WTC11 (cell line): ENCODE data around the gene SMAD5. TPM values are rescaled to one million over a fixed set of nuclear protein-coding genes. Genes with fewer than 3 reads are reported as not detected.

Experiments used
- ATAC-seq: fragments of 200-7000 bp; cut with Tn5 transposase; 2 replicates; pipeline ENCODE4 v1.10.0; 2021; ENCODE audit warnings: mild to moderate bottlenecking, moderate library complexity
- CTCF ChIA-PET: fragments of 300-600 bp; sonication (Branson Sonifier 250); formaldehyde crosslinking; loops from one replicate; lab custom pipeline; 2021; ENCODE audit warnings: antibody characterized with exemption; lab: Charles Lee
- POLR2A ChIA-PET: fragments of 350-600 bp; sonication (Branson Sonifier 250); formaldehyde crosslinking; loops from one replicate; lab custom pipeline; 2021; ENCODE audit warnings: antibody characterized with exemption; lab: Charles Lee
- DNase-seq: peaks from one replicate; pipeline ENCODE4 v3.0.0; 2021; ENCODE audit warnings: low spot score
- H3K27ac Mint-ChIP-seq: 2 replicates; pipeline ENCODE4 v1.8.0; 2021; ENCODE audit warnings: mixed read lengths
- H3K27me3 Mint-ChIP-seq: 2 replicates; pipeline ENCODE4 v1.8.0; 2021; ENCODE audit warnings: low read depth, mild to moderate bottlenecking, moderate library complexity, mixed read lengths
- H3K36me3 Mint-ChIP-seq: 2 replicates; pipeline ENCODE4 v1.8.0; 2021; ENCODE audit warnings: mixed read lengths
- H3K4me1 Mint-ChIP-seq: 2 replicates; pipeline ENCODE4 v1.8.0; 2022; ENCODE audit warnings: mixed read lengths
- H3K4me3 Mint-ChIP-seq: 2 replicates; pipeline ENCODE4 v1.8.0; 2021; ENCODE audit warnings: mild to moderate bottlenecking, moderate library complexity, mixed read lengths
- H3K9me3 Mint-ChIP-seq: 2 replicates; pipeline ENCODE4 v1.8.0; 2021; ENCODE audit warnings: mixed read lengths
- ATF1 ChIP-seq: sonication (generic); formaldehyde crosslinking; IDR thresholded peaks from 2 replicates; pipeline ENCODE4 v1.8.1; 2023; ENCODE audit warnings: mild to moderate bottlenecking, moderate library complexity, missing genetic modification reagents
- JAZF1 ChIP-seq: fragments of 250-450 bp; sonication (Bioruptor Pico); IDR thresholded peaks from 2 replicates; pipeline ENCODE4 v1.9.0; 2021; ENCODE audit warnings: moderate library complexity, mild to moderate bottlenecking, inconsistent platforms
- NR1H2 ChIP-seq: sonication (generic); formaldehyde crosslinking; IDR thresholded peaks from 2 replicates; pipeline ENCODE4 v1.9.0; 2021; ENCODE audit warnings: mild to moderate bottlenecking, moderate library complexity, missing genetic modification reagents
- SMAD4 ChIP-seq: sonication (generic); formaldehyde crosslinking; IDR thresholded peaks from 2 replicates; pipeline ENCODE4 v1.8.0; 2022; ENCODE audit warnings: mild to moderate bottlenecking, missing genetic modification reagents
- ZNF317 ChIP-seq: sonication (generic); formaldehyde crosslinking; IDR thresholded peaks from 2 replicates; pipeline ENCODE4 v1.8.1; 2023; ENCODE audit warnings: low read depth, mild to moderate bottlenecking, moderate library complexity, missing genetic modification reagents, borderline replicate concordance
- total RNA-seq: library from RNA; stranded (reverse); gene quantifications from 3 replicates; pipeline ENCODE4 v1.2.3, GENCODE V29; 2021
- TF ChIP-seq, protein P1 (sequence below): sonication (generic); formaldehyde crosslinking; IDR thresholded peaks from 2 replicates; pipeline ENCODE4 v1.8.0; 2023; ENCODE audit warnings: mild to moderate bottlenecking, missing genetic modification reagents
- TF ChIP-seq, protein P2 (sequence below): sonication (generic); formaldehyde crosslinking; IDR thresholded peaks from 2 replicates; pipeline ENCODE4 v1.8.0; 2022; ENCODE audit warnings: missing genetic modification reagents
- TF ChIP-seq, protein P3 (sequence below): sonication (generic); formaldehyde crosslinking; IDR thresholded peaks from 2 replicates; pipeline ENCODE4 v1.8.0; 2022; ENCODE audit warnings: mild to moderate bottlenecking, missing genetic modification reagents
- TF ChIP-seq, protein P4 (sequence below): sonication (generic); formaldehyde crosslinking; IDR thresholded peaks from 2 replicates; pipeline ENCODE4 v1.8.1; 2023; ENCODE audit warnings: mild to moderate bottlenecking, missing genetic modification reagents

The SMAD5 gene
- total RNA-seq, 1 experiment from 2014 or later, result 65.2 TPM

DNA sequence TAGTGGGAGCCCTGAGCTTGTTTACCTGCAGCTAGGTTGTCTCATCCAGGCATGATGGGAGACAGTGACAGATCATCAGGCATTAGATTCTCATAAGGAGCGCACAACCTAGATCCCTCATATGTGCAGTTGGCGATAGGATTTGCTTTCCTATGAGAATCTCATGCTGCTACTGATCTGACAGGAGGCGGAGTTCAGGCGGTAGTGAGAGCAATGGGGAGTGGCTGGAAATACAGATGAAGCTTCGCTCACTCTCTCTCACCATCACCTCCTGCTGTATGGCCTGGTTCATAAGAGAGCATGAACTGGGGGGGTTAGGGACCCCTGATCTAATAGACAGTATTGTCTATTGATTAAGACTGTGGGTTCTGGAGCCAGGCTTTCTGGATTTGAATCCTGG, 24.9 kb downstream of the SMAD5 start (continued):
- TF ChIP-seq, protein P1, sequence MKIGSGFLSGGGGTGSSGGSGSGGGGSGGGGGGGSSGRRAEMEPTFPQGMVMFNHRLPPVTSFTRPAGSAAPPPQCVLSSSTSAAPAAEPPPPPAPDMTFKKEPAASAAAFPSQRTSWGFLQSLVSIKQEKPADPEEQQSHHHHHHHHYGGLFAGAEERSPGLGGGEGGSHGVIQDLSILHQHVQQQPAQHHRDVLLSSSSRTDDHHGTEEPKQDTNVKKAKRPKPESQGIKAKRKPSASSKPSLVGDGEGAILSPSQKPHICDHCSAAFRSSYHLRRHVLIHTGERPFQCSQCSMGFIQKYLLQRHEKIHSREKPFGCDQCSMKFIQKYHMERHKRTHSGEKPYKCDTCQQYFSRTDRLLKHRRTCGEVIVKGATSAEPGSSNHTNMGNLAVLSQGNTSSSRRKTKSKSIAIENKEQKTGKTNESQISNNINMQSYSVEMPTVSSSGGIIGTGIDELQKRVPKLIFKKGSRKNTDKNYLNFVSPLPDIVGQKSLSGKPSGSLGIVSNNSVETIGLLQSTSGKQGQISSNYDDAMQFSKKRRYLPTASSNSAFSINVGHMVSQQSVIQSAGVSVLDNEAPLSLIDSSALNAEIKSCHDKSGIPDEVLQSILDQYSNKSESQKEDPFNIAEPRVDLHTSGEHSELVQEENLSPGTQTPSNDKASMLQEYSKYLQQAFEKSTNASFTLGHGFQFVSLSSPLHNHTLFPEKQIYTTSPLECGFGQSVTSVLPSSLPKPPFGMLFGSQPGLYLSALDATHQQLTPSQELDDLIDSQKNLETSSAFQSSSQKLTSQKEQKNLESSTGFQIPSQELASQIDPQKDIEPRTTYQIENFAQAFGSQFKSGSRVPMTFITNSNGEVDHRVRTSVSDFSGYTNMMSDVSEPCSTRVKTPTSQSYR (CRISPR knock-in tag), result no peak
- TF ChIP-seq, protein P2, sequence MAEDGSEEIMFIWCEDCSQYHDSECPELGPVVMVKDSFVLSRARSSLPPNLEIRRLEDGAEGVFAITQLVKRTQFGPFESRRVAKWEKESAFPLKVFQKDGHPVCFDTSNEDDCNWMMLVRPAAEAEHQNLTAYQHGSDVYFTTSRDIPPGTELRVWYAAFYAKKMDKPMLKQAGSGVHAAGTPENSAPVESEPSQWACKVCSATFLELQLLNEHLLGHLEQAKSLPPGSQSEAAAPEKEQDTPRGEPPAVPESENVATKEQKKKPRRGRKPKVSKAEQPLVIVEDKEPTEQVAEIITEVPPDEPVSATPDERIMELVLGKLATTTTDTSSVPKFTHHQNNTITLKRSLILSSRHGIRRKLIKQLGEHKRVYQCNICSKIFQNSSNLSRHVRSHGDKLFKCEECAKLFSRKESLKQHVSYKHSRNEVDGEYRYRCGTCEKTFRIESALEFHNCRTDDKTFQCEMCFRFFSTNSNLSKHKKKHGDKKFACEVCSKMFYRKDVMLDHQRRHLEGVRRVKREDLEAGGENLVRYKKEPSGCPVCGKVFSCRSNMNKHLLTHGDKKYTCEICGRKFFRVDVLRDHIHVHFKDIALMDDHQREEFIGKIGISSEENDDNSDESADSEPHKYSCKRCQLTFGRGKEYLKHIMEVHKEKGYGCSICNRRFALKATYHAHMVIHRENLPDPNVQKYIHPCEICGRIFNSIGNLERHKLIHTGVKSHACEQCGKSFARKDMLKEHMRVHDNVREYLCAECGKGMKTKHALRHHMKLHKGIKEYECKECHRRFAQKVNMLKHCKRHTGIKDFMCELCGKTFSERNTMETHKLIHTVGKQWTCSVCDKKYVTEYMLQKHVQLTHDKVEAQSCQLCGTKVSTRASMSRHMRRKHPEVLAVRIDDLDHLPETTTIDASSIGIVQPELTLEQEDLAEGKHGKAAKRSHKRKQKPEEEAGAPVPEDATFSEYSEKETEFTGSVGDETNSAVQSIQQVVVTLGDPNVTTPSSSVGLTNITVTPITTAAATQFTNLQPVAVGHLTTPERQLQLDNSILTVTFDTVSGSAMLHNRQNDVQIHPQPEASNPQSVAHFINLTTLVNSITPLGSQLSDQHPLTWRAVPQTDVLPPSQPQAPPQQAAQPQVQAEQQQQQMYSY (CRISPR knock-in tag), result no peak
- TF ChIP-seq, all 79 proteins: peak for 0

DNA sequence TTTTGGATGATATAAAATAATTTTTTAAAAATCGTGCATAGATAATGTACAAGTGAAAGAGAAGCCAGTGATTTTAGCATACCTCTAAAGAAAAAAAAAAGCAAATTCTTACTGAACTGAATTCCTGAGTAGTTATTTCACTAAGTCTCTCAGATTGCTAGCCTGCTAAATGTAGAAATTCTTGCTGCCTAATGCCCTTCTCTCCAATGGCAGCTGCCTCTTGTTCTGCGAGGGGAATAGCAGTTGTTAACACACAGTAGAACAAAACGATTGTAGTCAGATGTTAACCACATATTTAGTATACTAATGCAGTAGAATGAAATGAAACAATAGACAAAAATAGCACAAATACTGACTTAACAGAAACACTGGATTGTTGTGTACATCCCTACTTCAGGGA, 26.8 kb downstream of the SMAD5 start:
- no peaks in the 10 kb centered on the region for H3K27me3 Mint-ChIP-seq
- POLR2A ChIA-PET, result no interaction called here

DNA sequence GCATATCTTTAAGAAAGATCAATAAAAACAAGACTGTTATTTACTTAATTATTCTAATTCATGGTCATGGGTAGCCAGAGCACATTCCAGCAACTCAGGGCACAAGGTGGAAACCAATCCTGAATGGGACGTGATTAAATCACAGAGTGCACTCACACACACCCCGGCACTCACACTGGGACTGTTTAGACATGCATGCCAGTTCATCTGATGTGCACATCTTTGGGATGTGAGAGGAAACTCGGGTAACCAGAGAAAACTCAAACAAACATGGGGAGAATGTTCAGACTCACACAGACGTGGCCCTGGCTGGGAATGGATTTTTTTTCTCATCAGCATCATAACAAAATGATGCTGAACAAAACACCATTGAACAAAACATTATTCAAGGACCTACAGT, 29.4 kb downstream of the SMAD5 start:
- Mint-ChIP-seq H3K4me1 (no peaks in the 10 kb centered on the region; the same call in 1 of the 2 replicates), H3K27ac (peak overlapping the region; percentile 37; the same call in 1 of the 2 replicates), H3K4me3 (no peak overlapping the region), H3K9me3 (peaks cover 3% of the 10 kb centered on the region), H3K36me3 (peaks cover 17% of the 10 kb centered on the region), H3K27me3 (no peaks in the 10 kb centered on the region)
- ATAC-seq, result no peak
- ChIA-PET CTCF (interaction anchor here (1.3 kb wide), 1 partner anchor 185 kb away, joined by 3 read pairs; no protein-coding TSS in a partner anchor), POLR2A (no interaction called here)
- TF ChIP-seq SMAD4 (CRISPR knock-in tag), result no peak
- no peak for TF ChIP-seq JAZF1 (CRISPR knock-in tag)
- TF ChIP-seq, protein P3, sequence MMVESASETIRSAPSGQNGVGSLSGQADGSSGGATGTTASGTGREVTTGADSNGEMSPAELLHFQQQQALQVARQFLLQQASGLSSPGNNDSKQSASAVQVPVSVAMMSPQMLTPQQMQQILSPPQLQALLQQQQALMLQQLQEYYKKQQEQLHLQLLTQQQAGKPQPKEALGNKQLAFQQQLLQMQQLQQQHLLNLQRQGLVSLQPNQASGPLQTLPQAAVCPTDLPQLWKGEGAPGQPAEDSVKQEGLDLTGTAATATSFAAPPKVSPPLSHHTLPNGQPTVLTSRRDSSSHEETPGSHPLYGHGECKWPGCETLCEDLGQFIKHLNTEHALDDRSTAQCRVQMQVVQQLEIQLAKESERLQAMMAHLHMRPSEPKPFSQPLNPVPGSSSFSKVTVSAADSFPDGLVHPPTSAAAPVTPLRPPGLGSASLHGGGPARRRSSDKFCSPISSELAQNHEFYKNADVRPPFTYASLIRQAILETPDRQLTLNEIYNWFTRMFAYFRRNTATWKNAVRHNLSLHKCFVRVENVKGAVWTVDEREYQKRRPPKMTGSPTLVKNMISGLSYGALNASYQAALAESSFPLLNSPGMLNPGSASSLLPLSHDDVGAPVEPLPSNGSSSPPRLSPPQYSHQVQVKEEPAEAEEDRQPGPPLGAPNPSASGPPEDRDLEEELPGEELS (CRISPR knock-in tag), result no peak
- TF ChIP-seq NR1H2, result no peak
- no peak for TF ChIP-seq ZNF317 (CRISPR knock-in tag)
- TF ChIP-seq ATF1 (CRISPR knock-in tag), result no peak
- TF ChIP-seq, protein P4, sequence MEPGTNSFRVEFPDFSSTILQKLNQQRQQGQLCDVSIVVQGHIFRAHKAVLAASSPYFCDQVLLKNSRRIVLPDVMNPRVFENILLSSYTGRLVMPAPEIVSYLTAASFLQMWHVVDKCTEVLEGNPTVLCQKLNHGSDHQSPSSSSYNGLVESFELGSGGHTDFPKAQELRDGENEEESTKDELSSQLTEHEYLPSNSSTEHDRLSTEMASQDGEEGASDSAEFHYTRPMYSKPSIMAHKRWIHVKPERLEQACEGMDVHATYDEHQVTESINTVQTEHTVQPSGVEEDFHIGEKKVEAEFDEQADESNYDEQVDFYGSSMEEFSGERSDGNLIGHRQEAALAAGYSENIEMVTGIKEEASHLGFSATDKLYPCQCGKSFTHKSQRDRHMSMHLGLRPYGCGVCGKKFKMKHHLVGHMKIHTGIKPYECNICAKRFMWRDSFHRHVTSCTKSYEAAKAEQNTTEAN (CRISPR knock-in tag), result no peak
- DNase-seq, result no peak

More for the DNA sequence above, 26.8 kb downstream of the SMAD5 start:
- DNase-seq (no peak), ATAC-seq (no peak)
- H3K27ac Mint-ChIP-seq, result no peak overlapping the region
- H3K4me1 Mint-ChIP-seq, result no peaks in the 10 kb centered on the region; the same call in 1 of the 2 replicates
- H3K9me3 Mint-ChIP-seq, result peaks cover 13% of the 10 kb centered on the region
- TF ChIP-seq, protein P4 (CRISPR knock-in tag), result no peak
- CTCF ChIA-PET, result no interaction called here
- no peak overlapping the region for H3K4me3 Mint-ChIP-seq
- H3K36me3 Mint-ChIP-seq, result peaks cover 38% of the 10 kb centered on the region
